ENCODE measurements around the gene MEI1. TPM values are rescaled to one million over a fixed set of nuclear protein-coding genes. Genes with fewer than 3 reads are reported as not detected.

Gene MEI1
- total RNA-seq, 2 donors from 2014 or later, result 7.4 TPM; not detected in 1

GRCh38 chr22:41815716-41816115 lies 116.4 kb downstream of the MEI1 start:
- Histone ChIP-seq H3K4me3 (no peak overlapping the region), H3K27me3 (replicated peaks; ENCODE audit: insufficient read depth) (no peaks in the 10 kb centered on the region), H3K36me3 (no peaks in the 10 kb centered on the region), H3K27ac (no peak overlapping the region), H3K9me3 (no peaks in the 10 kb centered on the region), H3K4me1 (replicated peaks) (no peaks in the 10 kb centered on the region)
- no peak for DNase-seq (ENCODE audit: low spot score)
- WGBS, result 81% methylated on average over 3 of the region's 3 CpGs
- intact Hi-C loops (cut with DNase I), result no loop called here
- TF ChIP-seq, protein P1, sequence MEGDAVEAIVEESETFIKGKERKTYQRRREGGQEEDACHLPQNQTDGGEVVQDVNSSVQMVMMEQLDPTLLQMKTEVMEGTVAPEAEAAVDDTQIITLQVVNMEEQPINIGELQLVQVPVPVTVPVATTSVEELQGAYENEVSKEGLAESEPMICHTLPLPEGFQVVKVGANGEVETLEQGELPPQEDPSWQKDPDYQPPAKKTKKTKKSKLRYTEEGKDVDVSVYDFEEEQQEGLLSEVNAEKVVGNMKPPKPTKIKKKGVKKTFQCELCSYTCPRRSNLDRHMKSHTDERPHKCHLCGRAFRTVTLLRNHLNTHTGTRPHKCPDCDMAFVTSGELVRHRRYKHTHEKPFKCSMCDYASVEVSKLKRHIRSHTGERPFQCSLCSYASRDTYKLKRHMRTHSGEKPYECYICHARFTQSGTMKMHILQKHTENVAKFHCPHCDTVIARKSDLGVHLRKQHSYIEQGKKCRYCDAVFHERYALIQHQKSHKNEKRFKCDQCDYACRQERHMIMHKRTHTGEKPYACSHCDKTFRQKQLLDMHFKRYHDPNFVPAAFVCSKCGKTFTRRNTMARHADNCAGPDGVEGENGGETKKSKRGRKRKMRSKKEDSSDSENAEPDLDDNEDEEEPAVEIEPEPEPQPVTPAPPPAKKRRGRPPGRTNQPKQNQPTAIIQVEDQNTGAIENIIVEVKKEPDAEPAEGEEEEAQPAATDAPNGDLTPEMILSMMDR (IDR thresholded peaks at IDR 0.05), result no peak
- TF ChIP-seq POLR2A (IDR thresholded peaks at IDR 0.05), result no peak
- TF ChIP-seq POLR2AphosphoS5 (IDR thresholded peaks at IDR 0.05), result no peak

GRCh38 chr22:41816241-41816640 lies 116.9 kb downstream of the MEI1 start:
- no peaks in the 10 kb centered on the region for H3K36me3 ChIP-seq
- no peaks in the 10 kb centered on the region for H3K4me1 ChIP-seq (replicated peaks)
- H3K27ac ChIP-seq, result no peak overlapping the region
- no peaks in the 10 kb centered on the region for H3K9me3 ChIP-seq
- 93% methylated on average over 1 of the region's 1 CpG for whole genome bisulfite sequencing
- TF ChIP-seq POLR2A (IDR thresholded peaks at IDR 0.05), result no peak
- TF ChIP-seq POLR2AphosphoS5 (IDR thresholded peaks at IDR 0.05), result no peak
- TF ChIP-seq, protein P1 (IDR thresholded peaks at IDR 0.05), result no peak
- no peaks in the 10 kb centered on the region for H3K27me3 ChIP-seq (replicated peaks; ENCODE audit: insufficient read depth)
- DNase-seq (ENCODE audit: low spot score), result no peak
- H3K4me3 ChIP-seq, result no peak overlapping the region
- intact Hi-C loops (cut with DNase I), result no loop called here

- no peaks in the 10 kb centered on the region for H3K36me3 ChIP-seq
These were observed 117.6 kb downstream of the MEI1 start for GRCh38 chr22:41816871-41817270.

DNA sequence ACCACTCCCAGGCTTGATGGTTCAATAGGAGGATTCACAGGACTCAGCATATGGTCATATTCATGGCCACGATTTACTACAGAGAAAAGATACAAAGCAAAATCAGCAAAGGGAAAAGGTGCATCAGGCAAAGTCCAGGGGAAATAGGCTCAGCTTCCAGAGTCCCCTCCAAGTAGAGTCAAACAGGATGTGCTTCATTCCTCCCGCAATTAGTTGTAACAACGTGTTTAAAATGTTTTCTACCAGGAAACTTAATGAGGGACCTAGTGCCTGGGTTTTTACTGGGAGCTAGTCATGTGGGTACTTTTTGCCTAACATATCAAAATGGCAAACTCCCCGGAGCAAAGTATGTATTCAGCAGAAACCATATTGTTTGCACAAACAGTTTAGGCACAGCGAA lies 118.7 kb downstream of the MEI1 start:
- no peaks in the 10 kb centered on the region for H3K27me3 ChIP-seq (replicated peaks; ENCODE audit: insufficient read depth)
- no peak overlapping the region for H3K4me3 ChIP-seq
- no peak for DNase-seq (ENCODE audit: low spot score)
- no peaks in the 10 kb centered on the region for H3K36me3 ChIP-seq
- no peaks in the 10 kb centered on the region for H3K9me3 ChIP-seq
- TF ChIP-seq, protein P1 (IDR thresholded peaks at IDR 0.05), result no peak
- TF ChIP-seq POLR2A (IDR thresholded peaks at IDR 0.05) (no peak), POLR2AphosphoS5 (IDR thresholded peaks at IDR 0.05) (no peak)
- no peaks in the 10 kb centered on the region for H3K4me1 ChIP-seq (replicated peaks)
- intact Hi-C loops (cut with DNase I), result no loop called here
- H3K27ac ChIP-seq, result no peak overlapping the region
- WGBS, result 71% methylated on average over 5 of the region's 5 CpGs

More at GRCh38 chr22:41816871-41817270, 117.6 kb downstream of the MEI1 start:
- no peak for TF ChIP-seq POLR2A (IDR thresholded peaks at IDR 0.05)
- TF ChIP-seq, protein P1 (IDR thresholded peaks at IDR 0.05), result no peak
- TF ChIP-seq POLR2AphosphoS5 (IDR thresholded peaks at IDR 0.05), result no peak
- no peak for DNase-seq (ENCODE audit: low spot score)
- Histone ChIP-seq H3K9me3 (no peaks in the 10 kb centered on the region), H3K27ac (no peak overlapping the region), H3K27me3 (replicated peaks; ENCODE audit: insufficient read depth) (no peaks in the 10 kb centered on the region), H3K4me3 (no peak overlapping the region), H3K4me1 (replicated peaks) (no peaks in the 10 kb centered on the region)
- intact Hi-C loops (cut with DNase I), result no loop called here
- WGBS, result 88% methylated on average over 2 of the region's 2 CpGs

DNA sequence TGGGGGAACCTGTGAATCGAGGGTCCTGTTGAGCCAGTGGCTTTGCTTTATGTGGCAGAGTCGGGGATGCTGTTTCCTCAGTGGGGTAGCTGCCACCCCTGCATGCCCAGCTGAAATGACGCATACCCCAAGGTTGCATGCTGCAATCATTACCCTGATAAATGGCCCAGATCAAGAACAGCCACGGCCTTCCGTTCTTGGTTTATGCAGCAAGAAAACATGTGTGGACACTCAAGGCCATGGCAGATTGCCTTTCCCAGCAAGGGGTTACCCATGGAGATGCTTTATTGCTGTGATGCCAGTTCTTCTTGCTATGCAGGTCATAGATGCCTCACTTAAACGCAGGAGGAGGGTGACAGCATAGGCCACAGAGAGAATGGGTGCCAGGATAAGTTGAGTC lies 119.3 kb downstream of the MEI1 start:
- H3K27me3 ChIP-seq (replicated peaks; ENCODE audit: insufficient read depth), result no peaks in the 10 kb centered on the region
- intact Hi-C loops (cut with DNase I), result no loop called here
- no peak for DNase-seq (ENCODE audit: low spot score)
- no peak overlapping the region for H3K27ac ChIP-seq
- WGBS, result 93% methylated on average over 6 of the region's 6 CpGs
- no peak overlapping the region for H3K4me3 ChIP-seq
- no peaks in the 10 kb centered on the region for H3K36me3 ChIP-seq
- TF ChIP-seq, protein P1 (IDR thresholded peaks at IDR 0.05), result no peak
- TF ChIP-seq POLR2A (IDR thresholded peaks at IDR 0.05) (no peak), POLR2AphosphoS5 (IDR thresholded peaks at IDR 0.05) (no peak)
- no peaks in the 10 kb centered on the region for H3K4me1 ChIP-seq (replicated peaks)
- H3K9me3 ChIP-seq, result no peaks in the 10 kb centered on the region

Data from prostate gland (tissue), 2 donors.